ENCODE results near the gene PNMA8C. TPM values are rescaled to one million over a fixed set of nuclear protein-coding genes. Genes with fewer than 3 reads are reported as not detected.

The PNMA8C gene
- total and polyA plus RNA-seq, 12 donors = 0.47 to 4.4 (median 1.9) TPM

GRCh38 chr19:46472592-46472991, 43.9 kb upstream of the PNMA8C start:
- 83 to 88% (median 86%) methylated on average over 3 to 4 of the region's 4 CpGs for WGBS, 4 donors
- H3K27ac ChIP-seq = no peak overlapping the region
- DNase-seq = no peak
- no peaks in the 10 kb centered on the region for H3K27me3 ChIP-seq
- H3K4me1 ChIP-seq (replicated peaks in 1 of 2) = peaks cover 9 to 14% of the 10 kb centered on the region in 2 donors
- TF ChIP-seq CTCF (IDR thresholded peaks at IDR 0.05) (no peak), POLR2A (IDR thresholded peaks at IDR 0.05) (no peak)
- no peaks in the 10 kb centered on the region for H3K9me3 ChIP-seq (replicated peaks in 1 of 3)
- no peaks in the 10 kb centered on the region for H3K36me3 ChIP-seq (replicated peaks in 1 of 2)
- intact Hi-C loops (cut with DNase I) = no loop called here
- no peak overlapping the region for H3K4me3 ChIP-seq

DNA sequence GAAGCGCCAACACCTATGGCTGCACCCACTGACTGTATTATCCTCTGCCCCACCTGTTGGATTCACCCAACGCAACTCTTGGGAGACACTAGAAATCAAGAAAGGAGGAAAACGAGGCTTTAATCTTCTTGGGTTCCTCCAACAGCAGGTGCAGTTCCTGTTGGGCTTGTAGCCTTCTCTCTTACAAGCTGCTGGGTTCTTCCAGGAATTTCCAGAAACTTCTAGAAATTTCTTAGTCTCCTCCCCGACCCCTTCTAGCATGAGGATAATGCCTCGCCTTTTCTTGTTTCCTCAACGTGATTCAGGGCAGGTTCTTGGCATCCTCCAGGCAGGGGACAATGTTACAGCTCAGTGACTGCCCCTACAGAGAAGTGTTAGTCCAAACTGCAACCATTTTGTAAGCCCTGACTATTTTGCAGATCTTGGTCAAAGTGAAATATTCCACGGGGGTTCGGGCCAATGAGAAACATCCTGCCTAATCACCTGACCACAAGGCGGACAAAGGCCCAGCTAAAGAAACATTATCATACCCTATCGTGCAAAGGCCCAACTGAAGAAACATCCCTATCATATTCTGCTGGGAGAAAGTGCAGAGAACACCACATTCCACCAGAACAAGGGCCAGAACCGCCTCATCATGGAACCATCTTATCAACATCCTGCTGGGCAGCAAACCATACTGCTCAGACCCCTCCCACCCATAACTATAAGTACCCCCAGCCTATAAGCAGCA, 43.2 kb upstream of the PNMA8C start:
- H3K4me1 ChIP-seq (replicated peaks in 1 of 2) = peaks cover 9 to 19% of the 10 kb centered on the region in 2 donors
- H3K27me3 ChIP-seq = no peaks in the 10 kb centered on the region
- no peak for DNase-seq
- intact Hi-C loops (cut with DNase I) = no loop called here
- peak overlapping the region in 4 of 5 donors; percentile 68 to 84 (median 72) for H3K27ac ChIP-seq
- TF ChIP-seq POLR2A (IDR thresholded peaks at IDR 0.05) (no peak), CTCF (IDR thresholded peaks at IDR 0.05) (no peak)
- no peaks in the 10 kb centered on the region for H3K9me3 ChIP-seq (replicated peaks in 1 of 3)
- peak overlapping the region in 2 of 4 donors; percentile 29 to 56 for H3K4me3 ChIP-seq
- H3K36me3 ChIP-seq (replicated peaks in 1 of 2) = no peaks in the 10 kb centered on the region
- WGBS, 4 donors = 62 to 72% (median 64%) methylated on average over 9 to 11 of the region's 11 CpGs

GRCh38 chr19:46471116-46471733, 42.5 kb upstream of the PNMA8C start, which contains the start of gene PNMA8A:
Gene PNMA8A, minus strand, starts transcription at chr19:46471563. Its CDS starts 528 bp downstream, at chr19:46471035.
- DNase-seq = peak; percentile 74 to 91 (median 85)
- TF ChIP-seq CTCF (IDR thresholded peaks at IDR 0.05) = peak in 3 of 6 experiments; percentile 34 to 44 (median 43)
- peak; percentile 42 to 71 for TF ChIP-seq POLR2A (IDR thresholded peaks at IDR 0.05)
- Histone ChIP-seq H3K27me3 (no peaks in the 10 kb centered on the region), H3K36me3 (replicated peaks in 1 of 2) (no peaks in the 10 kb centered on the region), H3K4me1 (replicated peaks in 1 of 2) (peaks cover 9 to 26% of the 10 kb centered on the region in 2 donors), H3K4me3 (peak within 1 kb of the TSS in 2 of 4 donors; percentile 29 to 56), H3K27ac (peak within 1 kb of the TSS; percentile 43 to 84 (median 71)), H3K9me3 (replicated peaks in 1 of 3) (no peaks in the 10 kb centered on the region)
- 2 to 11% (median 2%) methylated on average over 6 to 56 of the region's 57 CpGs for WGBS, 4 donors
- intact Hi-C loops (cut with DNase I) = no loop called here

GRCh38 chr19:46470376-46470775, 41.6 kb upstream of the PNMA8C start:
- WGBS, 4 donors = 94 to 98% (median 97%) methylated on average over 9 to 10 of the region's 10 CpGs
- DNase-seq = no peak
- Histone ChIP-seq H3K4me1 (replicated peaks in 1 of 2) (peaks cover 9 to 28% of the 10 kb centered on the region in 2 donors), H3K9me3 (replicated peaks in 1 of 3) (no peaks in the 10 kb centered on the region), H3K4me3 (no peak overlapping the region), H3K27ac (peak overlapping the region in 3 of 5 donors; percentile 71 to 84 (median 72)), H3K27me3 (no peaks in the 10 kb centered on the region), H3K36me3 (replicated peaks in 1 of 2) (no peaks in the 10 kb centered on the region)
- TF ChIP-seq POLR2A (IDR thresholded peaks at IDR 0.05) (no peak), CTCF (IDR thresholded peaks at IDR 0.05) (no peak)
- intact Hi-C loops (cut with DNase I) = no loop called here

All from adrenal gland (tissue), 12 donors.